GM21576 (cell line): ENCODE measurements around the gene WRAP73.

Experiments used
- ATAC-seq: cut with Tn5 transposase; IDR thresholded peaks from one replicate; pipeline ENCODE4 v1.9.1; 2021; ENCODE audit warnings: mild to moderate bottlenecking, moderate library complexity; ENCODE audit not compliant: unreplicated experiment

Gene WRAP73

DNA sequence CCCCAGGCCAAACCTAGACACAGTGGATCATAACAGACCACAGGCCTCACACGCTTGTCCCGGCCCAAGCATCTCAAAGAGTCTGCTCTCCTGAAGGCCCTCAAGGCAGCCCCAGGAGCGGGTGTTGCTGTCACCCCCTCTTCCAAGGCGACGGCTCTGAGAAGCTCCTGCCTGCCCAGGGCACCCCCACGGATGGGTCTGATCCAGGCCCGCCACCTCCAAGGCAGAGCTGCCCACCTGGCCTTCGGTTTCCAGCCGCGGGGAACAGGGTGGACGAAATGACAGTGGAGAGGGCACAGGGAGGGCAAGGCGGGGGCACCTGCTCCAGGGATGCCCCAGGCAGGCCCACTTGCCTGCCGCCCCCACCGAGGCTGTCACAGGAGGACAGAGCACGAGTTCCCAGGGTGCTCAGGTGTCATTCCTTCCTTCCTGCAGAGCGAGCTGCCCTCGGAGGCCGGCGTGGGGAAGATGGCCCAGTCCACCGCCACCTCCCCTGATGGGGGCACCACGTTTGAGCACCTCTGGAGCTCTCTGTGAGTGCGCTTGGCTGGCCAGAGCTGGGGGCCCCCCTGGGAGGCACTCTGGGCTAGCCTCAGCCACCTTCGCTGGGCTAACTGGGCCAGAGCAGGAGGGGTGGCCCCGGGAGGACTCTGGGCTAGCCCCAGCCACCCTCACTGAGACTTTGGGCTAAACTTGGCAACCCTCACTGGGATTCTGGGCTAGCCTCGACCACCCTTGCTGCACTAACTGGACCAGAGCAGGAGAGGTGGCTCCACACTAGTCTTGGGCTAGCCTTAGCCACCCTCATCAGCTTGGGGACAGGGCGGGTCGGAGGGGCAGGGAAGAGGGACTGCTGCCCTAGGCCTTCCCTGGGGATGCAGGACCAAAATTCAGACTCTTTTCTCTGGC lies 32.2 kb upstream of the WRAP73 start:
- ATAC-seq: no peak

DNA sequence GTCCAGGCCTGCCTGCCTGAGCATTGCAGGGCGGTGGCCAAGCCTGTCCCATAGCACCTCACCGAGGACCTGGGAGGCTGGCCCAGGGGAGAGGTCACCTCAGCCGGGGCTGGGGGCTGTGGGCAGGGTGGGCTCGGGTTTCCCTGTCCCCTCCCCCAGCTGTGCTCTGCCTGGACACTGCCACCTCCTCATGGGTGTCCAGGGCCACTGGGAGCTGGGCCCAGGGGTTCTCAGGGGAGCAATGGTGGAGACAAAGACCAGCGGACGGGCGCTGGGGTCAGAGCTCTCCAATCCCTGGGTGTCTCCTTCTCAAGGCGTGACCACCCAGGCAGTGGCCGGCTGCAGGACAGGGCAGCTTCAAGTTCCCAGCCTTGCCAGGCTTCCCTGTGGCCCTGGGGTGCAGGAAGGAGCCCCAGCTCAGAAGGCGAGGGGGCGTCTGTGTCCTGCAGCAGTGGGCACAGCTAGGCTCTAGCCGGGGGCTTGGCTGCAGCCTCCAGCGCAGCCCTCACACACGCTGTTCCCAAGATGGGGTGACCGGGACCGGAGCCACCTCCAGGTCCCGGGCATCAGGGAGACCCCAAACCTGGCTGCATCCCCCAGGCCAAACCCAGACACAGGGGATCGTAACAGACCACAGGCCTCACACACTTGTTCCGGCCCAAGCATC lies 31.5 kb upstream of the WRAP73 start:
- ATAC-seq: no peak

DNA sequence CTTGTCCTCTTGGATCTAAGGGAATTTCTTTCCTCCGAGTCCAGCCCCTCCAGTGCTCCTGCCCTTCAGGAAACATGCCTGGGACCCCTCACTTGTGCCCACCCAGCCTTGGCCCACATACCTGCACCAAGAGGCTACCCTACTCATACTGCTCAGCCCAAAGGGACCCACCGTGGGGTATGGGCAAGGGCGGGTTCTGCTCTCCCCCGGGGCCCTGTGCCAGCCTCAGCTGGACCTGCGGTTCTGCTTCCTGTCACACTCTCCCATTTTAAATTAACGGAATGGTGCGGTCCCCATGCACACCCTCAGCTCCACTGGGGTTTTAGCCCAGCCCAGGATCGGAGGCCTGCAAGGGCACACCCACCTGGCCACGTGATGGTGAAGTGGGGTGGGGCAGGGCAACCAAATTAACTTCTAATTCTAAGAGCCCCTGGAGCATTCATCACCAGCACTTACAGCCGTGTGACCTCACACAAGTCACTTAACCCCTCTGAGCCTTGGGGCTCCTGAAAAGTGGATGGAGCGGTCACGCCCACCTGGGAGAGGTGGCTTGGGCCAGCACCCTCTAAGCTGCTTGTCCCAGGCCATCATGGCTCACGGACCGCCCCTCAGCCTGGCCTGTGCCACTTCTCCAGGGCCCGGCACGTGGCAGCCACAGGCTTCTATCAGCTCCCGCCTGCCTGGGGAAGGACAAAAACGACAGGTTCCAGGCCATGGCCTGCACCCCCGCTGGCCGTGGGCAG lies 30.8 kb upstream of the WRAP73 start:
- no peak for ATAC-seq

DNA sequence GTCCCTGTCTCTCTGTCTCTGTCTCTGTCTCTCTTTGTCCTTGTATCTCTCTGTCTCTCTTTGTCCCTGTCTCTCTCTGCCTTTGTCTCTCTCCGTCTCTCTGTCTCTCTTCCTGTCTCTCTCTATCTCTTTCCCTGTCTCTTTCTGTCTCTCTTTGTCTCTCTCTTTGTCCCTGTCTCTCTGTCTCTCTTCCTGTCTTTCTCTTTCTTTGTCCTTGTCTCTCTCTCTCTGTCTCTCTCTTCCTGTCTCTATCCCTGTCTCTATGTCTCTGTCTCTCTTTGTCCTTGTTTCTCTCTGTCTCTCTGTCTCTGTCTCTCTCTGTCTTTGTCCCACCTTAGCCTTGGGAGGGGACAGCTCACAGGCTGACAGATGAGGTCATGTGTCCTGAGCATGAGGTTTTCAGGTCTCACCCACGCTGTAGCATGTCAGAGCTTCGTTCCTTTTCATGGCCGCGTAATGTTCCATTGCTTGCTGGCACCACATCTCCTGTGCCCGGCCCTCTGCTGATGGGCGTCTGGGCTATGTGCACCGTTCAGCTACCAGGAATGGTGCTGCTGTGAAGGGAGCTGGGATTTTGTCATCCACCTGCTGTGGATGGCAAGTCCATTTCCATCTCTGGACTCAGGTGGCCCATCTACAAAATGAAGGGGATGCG lies 30.0 kb upstream of the WRAP73 start:
- no peak for ATAC-seq

DNA sequence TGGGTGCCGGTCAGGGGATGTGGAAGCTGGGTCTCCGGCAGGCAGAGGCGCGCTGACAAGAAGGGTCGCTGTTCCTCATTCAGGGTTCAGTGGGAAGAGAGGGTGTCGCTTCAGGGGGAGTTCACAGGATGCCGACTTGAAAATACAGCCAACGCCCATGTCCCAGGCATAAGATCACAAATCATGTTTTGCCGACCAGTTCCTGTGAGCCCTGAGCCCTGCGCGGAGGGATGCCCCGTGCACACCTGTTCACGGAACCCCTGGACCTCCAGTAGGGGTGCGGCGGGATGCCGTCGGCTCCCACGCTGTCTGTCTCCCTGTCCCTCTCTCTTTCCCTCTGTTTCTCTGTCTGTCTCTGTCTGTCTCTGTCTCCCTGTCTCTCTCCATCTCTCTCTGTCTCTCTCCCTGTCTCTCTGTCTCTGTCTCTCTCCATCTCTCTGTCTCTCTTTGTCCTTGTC lies 29.2 kb upstream of the WRAP73 start:
- no peak for ATAC-seq

DNA sequence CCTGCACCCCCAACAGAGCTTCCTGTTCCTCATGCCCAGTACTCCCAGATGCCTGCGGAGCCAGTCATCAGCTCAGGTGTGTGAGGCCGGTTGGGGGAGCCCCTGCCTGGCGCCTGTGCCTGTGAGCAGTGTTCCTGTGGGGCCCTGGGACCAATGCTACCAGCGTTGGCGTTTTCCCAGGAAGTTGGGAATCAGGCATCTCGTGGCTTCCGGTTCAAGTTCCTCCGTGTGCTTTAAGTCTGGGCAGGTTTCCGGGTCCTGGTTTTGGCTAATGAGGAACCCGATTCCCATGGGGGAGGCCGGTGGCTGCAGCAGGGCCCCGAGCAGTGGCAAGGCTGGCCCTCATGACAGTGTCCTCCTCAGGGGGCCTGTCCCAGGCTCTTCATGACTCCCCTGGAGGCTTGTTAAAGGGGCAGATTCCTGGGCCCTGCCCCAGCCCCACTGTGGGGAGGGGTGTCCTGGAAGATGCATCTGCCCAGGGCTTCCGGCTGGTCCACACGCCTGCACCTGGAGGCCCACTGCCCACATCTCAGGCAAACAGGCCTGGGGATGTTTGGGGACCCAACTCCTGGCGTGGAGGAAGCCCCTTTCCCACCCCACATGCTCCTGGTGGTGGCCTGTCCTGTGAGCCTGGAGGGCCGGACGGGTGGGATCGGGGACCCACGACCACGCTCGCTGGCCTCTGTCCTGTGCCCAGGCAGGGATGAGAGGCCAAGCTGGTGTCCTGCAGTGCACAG lies 28.6 kb upstream of the WRAP73 start:
- ATAC-seq: no peak

DNA sequence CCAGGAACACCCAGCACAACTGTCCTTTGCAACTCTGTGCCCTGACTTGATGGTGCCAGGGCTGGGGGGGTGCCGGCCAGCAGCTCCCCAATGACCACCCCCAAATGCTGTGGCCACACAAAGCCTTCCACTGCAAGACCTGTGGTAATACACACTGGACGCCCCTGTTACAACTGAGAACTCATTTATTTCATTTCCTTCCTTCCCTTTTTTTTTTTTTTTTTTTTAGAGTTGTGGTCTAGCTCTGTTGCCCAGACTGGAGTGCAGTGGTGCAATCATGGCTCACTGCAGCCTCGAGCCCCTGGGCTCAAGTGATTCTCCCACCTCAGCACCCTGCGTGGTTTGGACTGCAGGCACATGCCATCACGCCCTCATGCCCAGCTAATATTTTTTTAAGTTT lies 27.6 kb upstream of the WRAP73 start:
- peak; percentile 14 for ATAC-seq

DNA sequence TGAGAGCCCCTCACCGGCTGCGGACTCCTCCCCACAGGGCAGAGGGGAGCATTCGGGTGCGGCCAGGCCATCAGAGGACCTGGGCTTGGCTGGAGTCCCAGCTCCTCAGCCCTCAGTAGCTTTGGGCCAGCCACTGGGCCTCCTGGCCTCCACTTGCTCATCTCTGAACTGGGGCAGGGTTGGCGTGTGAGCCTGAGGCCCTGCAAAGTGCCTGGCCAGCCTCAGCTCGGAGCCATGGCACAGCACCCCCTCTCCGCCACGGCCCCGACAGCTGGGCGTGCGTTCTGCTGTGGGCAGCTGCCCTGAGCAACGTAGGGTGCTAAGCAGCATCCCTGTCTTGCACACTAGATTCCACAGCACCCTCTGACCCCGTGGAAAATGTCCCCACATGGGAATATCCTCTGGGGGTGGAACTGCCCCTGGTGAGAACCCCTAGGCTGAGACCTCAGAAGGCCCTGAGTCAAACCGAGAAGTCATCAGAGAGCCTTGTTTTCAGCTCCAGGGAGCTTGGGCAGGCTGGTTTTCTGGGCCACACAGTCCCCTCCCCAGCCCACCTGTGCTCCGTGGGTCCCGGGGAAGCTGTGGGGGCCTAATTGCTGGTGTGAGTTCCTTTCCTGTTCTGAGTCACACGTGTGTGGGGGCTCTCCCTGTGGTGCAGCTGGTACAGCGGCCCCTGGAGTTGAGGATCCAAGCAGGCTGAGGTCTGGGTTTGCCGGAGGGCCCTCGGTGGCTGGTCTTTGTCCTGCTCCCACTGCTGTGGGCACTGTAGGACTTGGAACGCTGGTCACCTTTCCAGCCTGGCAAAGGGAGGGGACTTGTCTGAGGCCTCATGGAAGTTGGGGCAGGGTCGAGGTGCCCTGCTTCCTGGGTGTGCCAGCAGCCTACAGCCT lies 26.9 kb upstream of the WRAP73 start:
- peak; percentile 54 for ATAC-seq

DNA sequence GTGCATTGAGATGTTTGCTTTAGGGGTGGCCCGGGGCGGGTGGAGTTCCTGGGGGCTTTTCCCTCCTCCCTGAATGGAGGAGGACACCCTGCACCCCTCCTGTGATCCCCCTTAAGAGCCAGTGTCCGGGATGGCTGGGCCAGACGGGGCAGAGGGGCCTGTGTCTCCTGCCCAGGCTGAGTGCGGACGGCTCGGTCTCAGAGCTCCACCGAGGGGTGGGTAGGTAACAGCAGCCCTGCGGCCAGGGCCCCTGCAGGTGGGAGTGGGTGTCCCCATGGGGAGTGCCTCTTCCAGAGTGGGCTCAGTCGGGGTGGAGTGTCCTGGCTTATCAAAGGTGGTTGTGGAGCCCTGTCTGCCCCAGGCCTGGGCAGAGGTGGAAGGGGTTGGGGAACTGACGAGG lies 25.5 kb upstream of the WRAP73 start:
- ATAC-seq: no peak

DNA sequence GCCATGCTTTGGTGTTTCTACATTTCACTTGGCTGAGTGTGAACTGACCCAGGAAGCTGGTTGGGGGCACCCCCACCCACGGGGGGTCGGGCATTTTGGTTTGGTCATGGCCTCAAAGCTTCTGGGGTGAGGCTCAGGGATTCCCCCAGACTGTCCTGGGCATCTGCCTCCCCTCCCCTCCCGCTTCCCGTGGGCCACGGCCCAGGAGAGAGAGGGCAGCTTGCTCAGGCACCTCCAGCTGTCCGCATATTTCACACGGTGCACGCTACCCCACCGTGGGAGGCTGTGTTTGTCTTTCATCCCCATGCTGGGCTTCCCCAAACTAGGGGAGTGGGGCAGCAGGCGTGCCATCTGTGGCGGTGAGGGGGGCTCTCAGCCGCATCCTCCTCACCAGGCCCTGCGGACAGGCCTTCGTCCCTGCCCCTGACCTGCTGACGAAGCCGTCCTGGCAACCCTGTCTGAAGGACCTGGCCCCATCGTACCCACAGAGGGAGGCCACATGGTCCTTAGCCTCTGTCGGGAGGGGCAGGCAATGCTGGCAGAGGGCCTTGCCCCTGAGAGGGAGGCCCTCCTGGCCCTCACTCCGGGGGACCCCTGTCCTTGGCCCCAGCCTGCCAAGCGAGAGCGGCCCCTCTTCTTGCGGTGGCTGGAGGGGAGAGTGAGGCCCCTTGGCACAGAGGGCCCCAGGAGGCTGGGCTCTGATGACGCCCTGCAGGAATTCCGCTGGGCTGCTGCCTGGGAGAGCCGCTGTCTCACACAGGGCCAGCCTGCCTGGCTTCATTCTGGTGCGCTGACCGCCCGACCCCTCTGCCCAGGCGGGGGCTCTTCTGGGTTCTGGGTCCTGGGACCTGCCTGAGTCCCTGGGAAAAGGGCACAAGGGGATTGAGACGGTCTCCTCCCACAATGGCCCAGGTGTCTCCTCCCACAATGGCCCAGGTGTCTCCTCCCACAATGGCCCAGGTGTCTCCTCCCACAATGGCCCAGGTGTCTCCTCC lies 24.5 kb upstream of the WRAP73 start:
- no peak for ATAC-seq

DNA sequence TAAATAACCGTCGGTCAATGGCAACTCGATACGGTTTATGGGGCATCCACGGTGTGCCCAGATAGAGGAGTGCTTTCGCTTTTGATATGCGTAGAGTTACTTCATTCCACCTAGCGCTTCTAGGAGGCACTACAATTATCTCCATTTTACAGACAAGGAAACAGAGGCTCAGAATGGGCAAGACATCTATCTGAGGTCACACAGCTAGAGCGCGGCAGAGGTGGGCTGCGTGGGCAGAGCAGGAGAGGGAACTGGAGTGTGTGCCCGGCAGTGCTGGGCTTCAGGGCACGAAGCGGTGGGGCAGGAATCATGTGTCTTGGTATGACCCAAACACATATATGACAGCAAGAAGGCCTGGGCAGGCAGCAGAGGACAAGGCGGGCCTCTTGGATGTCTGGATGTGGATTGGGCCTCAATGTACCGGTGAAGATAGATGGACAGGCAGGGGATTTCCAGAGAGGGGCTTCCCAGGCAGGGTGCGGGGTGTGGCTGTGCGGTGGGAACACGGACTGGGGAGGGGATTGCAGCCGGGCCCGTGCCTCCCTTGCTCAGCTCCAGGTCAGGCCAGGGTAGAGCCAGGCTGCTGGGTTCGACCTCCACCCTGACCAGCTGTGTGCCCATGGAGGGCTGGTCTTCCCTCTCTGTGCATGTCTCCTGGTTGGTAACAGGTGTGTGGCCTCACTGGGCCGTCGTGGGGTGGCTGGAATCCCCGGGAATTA lies 23.6 kb upstream of the WRAP73 start:
- no peak for ATAC-seq

DNA sequence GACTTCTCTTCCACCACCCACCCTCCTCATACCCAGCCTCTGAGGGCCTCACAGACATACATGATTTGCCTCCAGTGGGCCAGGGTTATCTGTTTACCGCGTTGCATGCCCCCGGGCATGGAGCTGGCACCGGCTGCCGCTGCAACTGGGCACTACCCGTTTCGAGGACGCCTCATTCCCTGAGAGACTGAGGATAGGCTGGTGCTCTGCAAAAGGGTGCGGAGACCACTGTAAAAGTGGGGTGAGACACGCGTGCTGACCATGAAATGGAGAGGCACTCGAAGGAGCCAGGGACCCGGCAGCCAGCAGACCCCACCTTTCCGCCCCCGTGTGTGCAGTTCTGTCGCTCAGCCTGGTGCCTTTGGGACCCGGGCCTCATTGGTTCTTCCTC lies 23.1 kb upstream of the WRAP73 start:
- no peak for ATAC-seq

DNA sequence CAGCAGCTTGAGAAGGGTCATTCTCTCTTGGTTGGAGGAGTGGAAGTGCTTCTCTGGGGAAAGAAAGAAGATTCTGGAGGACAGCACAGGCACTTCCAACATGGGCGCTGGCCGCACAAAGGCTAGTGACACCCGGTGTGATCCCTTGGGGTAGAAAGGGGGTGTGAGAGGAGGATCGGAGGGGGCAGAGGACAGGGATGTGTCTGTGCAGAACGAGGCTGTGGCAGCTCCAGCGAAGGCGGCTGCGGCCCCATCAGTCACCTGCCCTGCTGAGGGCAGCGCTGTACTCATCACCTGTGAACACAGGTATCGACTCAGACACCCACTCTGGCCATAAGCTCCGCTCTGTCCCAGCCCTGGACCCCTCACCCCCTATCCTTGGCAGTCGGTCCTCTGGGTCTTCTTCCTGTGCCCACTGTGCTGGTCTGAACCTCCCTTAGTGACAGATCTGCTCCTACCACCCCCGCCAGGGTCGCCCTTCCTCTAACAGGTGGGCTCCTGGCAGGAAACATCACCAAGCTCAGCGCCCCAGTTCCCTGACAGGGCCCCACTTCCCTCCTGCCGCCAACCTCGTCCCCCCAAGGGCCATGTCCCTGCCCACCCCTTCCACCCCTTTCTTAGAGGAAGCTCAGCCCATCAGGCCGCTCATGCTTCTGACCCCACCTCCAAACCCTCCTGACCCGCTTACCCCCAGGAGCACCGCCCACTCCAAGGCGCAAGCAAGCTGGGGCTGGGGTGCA lies 22.5 kb upstream of the WRAP73 start:
- ATAC-seq: no peak

DNA sequence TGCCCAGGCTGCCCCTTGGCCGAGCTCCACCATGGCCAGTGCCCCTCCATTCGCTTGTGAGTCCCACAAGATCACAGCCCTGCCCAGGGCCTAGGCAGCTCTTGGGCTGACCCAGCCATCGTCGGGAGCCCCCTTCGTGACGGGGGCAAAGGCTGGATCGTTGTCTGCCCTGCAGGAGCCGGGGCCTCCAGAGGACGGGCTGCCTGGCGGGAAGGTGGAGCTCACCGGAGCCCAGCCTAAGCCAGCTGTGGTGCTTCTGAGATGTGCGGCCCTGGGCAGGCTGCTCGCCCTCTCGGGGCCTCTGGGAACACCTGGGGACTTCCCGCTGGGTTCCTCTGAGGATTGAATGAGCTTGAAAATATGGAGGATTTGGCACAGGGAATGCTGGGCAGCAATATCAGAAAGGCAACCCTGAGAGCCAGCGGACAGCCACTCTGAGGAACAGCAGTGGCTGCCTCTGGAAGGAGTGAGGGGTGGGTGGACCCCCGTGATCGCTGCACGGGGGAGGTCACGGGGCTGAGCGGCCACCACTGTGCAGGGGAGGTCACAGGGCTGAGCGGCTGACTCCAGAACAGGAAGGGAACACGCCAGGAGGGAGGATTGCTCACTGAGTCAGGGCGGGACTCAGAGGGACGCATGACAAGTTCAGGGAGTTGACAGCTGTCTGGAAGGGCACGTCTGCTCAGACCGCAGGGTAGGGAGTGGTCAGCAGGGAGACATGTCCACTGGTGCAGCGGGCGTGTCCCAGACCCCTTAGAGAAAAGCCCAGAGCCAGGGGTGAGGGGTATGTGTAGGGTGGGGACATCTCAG lies 21.7 kb upstream of the WRAP73 start:
- ATAC-seq: no peak

DNA sequence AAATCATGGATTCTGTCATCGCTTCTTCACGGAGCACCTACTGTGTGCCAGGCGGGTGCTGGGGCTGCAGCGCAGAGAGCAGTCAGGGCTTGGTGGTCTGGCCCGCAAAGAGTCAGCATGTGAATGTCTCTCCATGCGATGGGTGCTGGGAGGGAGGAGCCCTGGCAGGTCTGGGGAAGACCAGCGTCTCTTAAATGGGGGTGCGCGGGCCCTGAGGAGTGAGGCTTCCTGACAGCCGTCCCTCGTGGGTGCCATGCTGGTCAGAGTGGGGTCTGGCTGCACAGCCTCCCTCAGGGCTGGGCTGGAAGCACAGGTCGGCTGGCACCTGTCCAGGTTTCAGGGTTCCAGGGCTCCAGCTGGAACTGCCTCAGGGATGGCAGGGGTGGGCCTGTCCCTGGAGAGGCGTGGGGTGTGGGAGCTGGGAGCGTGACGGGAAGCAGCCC lies 20.9 kb upstream of the WRAP73 start:
- ATAC-seq: no peak

DNA sequence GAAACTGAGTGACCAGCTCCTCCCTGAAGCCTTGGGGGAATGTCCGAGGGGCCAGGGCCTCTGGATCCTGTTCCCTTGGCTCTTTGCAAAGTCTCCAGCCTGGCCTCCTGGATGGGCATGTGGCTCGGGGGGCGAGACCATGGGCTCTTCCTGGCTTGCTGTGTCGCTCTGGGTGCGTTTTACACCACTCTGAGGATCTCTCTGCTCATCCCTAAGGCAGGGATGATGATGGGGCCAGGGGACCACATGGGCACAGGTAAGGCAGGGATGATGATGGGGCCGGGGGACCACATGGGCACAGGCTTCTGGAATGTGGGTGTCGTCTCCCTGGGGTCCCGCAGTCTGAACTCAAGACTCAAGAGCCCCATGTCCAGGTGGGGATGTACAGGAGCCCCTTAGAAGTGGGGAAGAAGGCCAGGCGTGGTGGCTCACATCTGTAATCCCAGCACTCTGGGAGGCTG lies 20.1 kb upstream of the WRAP73 start:
- ATAC-seq: no peak
